Astrocyte (in vitro differentiated cells and primary cell): ENCODE data around the gene MEF2B. TPM values are rescaled to one million over a fixed set of nuclear protein-coding genes. Genes with fewer than 3 reads are reported as not detected.

Experiments used
- DNase-seq: peaks from one replicate; pipeline ENCODE4 v3.0.0-alpha.2; 2010; ENCODE audit warnings: low read depth
- FAIRE-seq: peaks from 2 replicates; lab custom pipeline; 2011; peaks lifted over from hg19 to GRCh38; lab: Jason Lieb, UNC
- H2AFZ ChIP-seq: 2 replicates; pipeline ENCODE4 v1.6.0; 2012; ENCODE audit warnings: low read depth, low read length, inconsistent platforms
- H3K27ac ChIP-seq: 2 replicates; pipeline ENCODE4 v1.5.1; 2011; ENCODE audit warnings: low read depth, low read length, inconsistent platforms
- H3K27me3 ChIP-seq: 2 replicates; pipeline ENCODE4 v1.6.0; 2011; ENCODE audit warnings: low read length, inconsistent platforms; ENCODE audit not compliant: insufficient read depth
- H3K36me3 ChIP-seq: 2 replicates; pipeline ENCODE4 v1.5.1; 2011; ENCODE audit warnings: low read length, inconsistent platforms; ENCODE audit not compliant: insufficient read depth
- H3K4me1 ChIP-seq: 2 replicates; pipeline ENCODE4 v1.5.1; 2011; ENCODE audit warnings: low read length, inconsistent platforms; ENCODE audit not compliant: insufficient read depth
- H3K4me2 ChIP-seq: 2 replicates; pipeline ENCODE4 v1.6.0; 2012; ENCODE audit warnings: low read length, inconsistent platforms
- H3K4me3 ChIP-seq: 2 replicates; pipeline ENCODE4 v1.5.1; 2011; ENCODE audit warnings: low read depth, mild to moderate bottlenecking, low read length, inconsistent platforms; ENCODE audit not compliant: insufficient read depth
- H3K79me2 ChIP-seq: 2 replicates; pipeline ENCODE4 v1.6.0; 2012; ENCODE audit warnings: mild to moderate bottlenecking, low read length, inconsistent platforms; ENCODE audit not compliant: insufficient read depth
- H3K9ac ChIP-seq: 2 replicates; pipeline ENCODE4 v1.6.0; 2012; ENCODE audit warnings: mild to moderate bottlenecking, low read length, inconsistent platforms
- H3K9me3 ChIP-seq: 2 replicates; pipeline ENCODE4 v1.5.1; 2012; ENCODE audit warnings: low read depth, mild to moderate bottlenecking, low read length, inconsistent platforms; ENCODE audit not compliant: insufficient read depth
- H4K20me1 ChIP-seq: 2 replicates; pipeline ENCODE4 v1.6.0; 2012; ENCODE audit warnings: low read length, inconsistent platforms; ENCODE audit not compliant: insufficient read depth
- H3K27ac Mint-ChIP-seq: one replicate; pipeline ENCODE4 v1.8.0; 2021; ENCODE audit warnings: mild to moderate bottlenecking, mixed read lengths; ENCODE audit not compliant: unreplicated experiment
- H3K27me3 Mint-ChIP-seq: one replicate; pipeline ENCODE4 v1.8.0; 2021; ENCODE audit warnings: low read depth, mixed read lengths; ENCODE audit not compliant: unreplicated experiment
- H3K36me3 Mint-ChIP-seq: one replicate; pipeline ENCODE4 v1.8.0; 2021; ENCODE audit warnings: low read depth, mixed read lengths; ENCODE audit not compliant: unreplicated experiment
- H3K4me1 Mint-ChIP-seq: one replicate; pipeline ENCODE4 v1.8.0; 2021; ENCODE audit warnings: low read depth, mixed read lengths; ENCODE audit not compliant: unreplicated experiment
- H3K4me3 Mint-ChIP-seq: one replicate; pipeline ENCODE4 v1.8.0; 2021; ENCODE audit warnings: mild to moderate bottlenecking, moderate library complexity, mixed read lengths; ENCODE audit not compliant: unreplicated experiment
- H3K9me3 Mint-ChIP-seq: one replicate; pipeline ENCODE4 v1.8.0; 2021; ENCODE audit warnings: mild to moderate bottlenecking, mixed read lengths; ENCODE audit not compliant: unreplicated experiment
- EZH2 ChIP-seq: IDR thresholded peaks from 2 replicates; pipeline ENCODE4 v1.6.1; 2012; ENCODE audit warnings: mild to moderate bottlenecking, low read length, inconsistent platforms; ENCODE audit not compliant: insufficient read depth
- total RNA-seq: library from RNA; stranded (reverse); gene quantifications from 2 replicates; pipeline ENCODE4 v1.2.1, GENCODE V29; 2021
- TF ChIP-seq, protein P1 (sequence below): IDR thresholded peaks from 2 replicates; pipeline ENCODE4 v1.5.1; 2011; ENCODE audit warnings: low read depth, mild to moderate bottlenecking, inconsistent platforms, low read length, moderate library complexity; ENCODE audit not compliant: insufficient read depth

The MEF2B gene
- total RNA-seq, 1 donor from 2014 or later: 1.7 TPM

DNA sequence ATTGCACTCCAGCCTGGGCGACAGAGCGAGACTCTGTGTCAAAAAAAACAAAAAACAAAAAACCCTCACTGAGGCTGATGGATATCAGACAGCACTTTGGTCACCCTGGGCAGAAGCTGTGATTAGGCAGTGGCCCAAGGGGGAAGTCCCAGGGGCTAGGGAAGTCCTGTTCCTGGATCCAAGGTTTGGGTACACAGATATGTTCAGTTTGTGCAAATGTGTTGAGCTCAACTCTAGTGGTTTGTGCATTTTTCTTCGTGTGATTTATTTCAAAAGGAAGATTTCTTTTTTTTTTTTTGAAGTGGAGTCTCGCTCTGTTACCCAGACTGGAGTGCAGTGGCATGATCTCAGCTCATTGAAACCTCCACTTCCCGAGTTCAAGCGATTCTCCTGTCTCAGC lies 12.3 kb downstream of the MEF2B start:
- Mint-ChIP-seq H3K27ac (no peak overlapping the region), H3K4me3 (no peak overlapping the region), H3K27me3 (peaks cover 24% of the 10 kb centered on the region), H3K9me3 (peaks cover 8% of the 10 kb centered on the region), H3K36me3 (peaks cover 11% of the 10 kb centered on the region), H3K4me1 (no peaks in the 10 kb centered on the region)
- no peak for DNase-seq
- Histone ChIP-seq H3K9ac (no peak overlapping the region), H2AFZ (no peak overlapping the region), H3K36me3 (no peaks in the 10 kb centered on the region), H3K4me1 (no peaks in the 10 kb centered on the region), H3K4me3 (no peak overlapping the region), H3K4me2 (no peak overlapping the region), H3K27ac (no peak overlapping the region), H3K27me3 (no peaks in the 10 kb centered on the region), H3K79me2 (no peaks in the 10 kb centered on the region), H3K9me3 (no peaks in the 10 kb centered on the region), H4K20me1 (peaks cover 3% of the 10 kb centered on the region)
- FAIRE-seq: no peak
- TF ChIP-seq, protein P1, sequence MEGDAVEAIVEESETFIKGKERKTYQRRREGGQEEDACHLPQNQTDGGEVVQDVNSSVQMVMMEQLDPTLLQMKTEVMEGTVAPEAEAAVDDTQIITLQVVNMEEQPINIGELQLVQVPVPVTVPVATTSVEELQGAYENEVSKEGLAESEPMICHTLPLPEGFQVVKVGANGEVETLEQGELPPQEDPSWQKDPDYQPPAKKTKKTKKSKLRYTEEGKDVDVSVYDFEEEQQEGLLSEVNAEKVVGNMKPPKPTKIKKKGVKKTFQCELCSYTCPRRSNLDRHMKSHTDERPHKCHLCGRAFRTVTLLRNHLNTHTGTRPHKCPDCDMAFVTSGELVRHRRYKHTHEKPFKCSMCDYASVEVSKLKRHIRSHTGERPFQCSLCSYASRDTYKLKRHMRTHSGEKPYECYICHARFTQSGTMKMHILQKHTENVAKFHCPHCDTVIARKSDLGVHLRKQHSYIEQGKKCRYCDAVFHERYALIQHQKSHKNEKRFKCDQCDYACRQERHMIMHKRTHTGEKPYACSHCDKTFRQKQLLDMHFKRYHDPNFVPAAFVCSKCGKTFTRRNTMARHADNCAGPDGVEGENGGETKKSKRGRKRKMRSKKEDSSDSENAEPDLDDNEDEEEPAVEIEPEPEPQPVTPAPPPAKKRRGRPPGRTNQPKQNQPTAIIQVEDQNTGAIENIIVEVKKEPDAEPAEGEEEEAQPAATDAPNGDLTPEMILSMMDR: no peak
- TF ChIP-seq EZH2: no peak

DNA sequence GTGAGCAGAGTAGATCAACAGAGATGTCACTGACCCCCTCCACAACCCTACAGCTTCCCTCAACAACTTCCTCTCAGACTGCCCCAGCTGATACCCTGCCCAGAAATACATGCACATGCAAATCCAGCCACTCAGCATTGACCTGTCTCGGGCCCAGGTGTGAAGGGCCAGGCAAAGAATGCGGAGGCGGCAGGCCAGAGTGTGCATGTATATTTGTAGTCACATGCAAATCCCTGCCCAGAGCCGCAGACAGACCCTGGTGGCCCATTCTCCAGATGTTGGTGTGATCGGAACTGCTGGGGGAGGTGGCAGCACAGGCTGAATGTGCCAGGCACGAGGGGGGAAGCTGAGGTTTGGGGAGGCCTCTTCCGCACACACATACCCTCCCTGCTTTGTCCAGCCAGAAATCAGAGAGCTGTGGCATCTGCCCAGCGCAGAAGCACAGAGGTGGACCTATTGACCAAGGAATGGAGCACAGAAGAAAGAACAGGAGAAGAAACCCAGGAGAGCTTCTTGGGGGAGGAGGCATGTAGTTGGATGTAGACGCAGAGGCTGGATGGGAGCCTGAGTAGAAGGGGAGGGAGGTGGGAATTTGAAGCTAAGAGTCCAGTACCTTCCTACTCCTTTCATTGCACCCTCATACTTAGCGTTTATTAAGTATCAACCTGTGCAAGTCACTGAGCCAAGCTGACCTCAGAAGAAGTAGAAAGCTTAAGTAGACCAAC lies 14.4 kb downstream of the MEF2B start:
- peaks cover 8% of the 10 kb centered on the region for H3K9me3 Mint-ChIP-seq
- Histone ChIP-seq H3K79me2 (no peaks in the 10 kb centered on the region), H3K9ac (no peak overlapping the region), H3K27me3 (no peaks in the 10 kb centered on the region), H3K4me3 (no peak overlapping the region), H3K36me3 (no peaks in the 10 kb centered on the region), H3K4me2 (no peak overlapping the region), H2AFZ (no peak overlapping the region), H3K27ac (no peak overlapping the region), H3K9me3 (no peaks in the 10 kb centered on the region), H4K20me1 (no peaks in the 10 kb centered on the region), H3K4me1 (no peaks in the 10 kb centered on the region)
- H3K36me3 Mint-ChIP-seq: peaks cover 11% of the 10 kb centered on the region
- TF ChIP-seq EZH2: no peak
- TF ChIP-seq, protein P1: no peak
- no peaks in the 10 kb centered on the region for H3K4me1 Mint-ChIP-seq
- H3K4me3 Mint-ChIP-seq: no peak overlapping the region
- H3K27me3 Mint-ChIP-seq: peaks cover 22% of the 10 kb centered on the region
- no peak overlapping the region for H3K27ac Mint-ChIP-seq
- DNase-seq (no peak), FAIRE-seq (no peak)
